GM12865 (cell line): Measurements from ENCODE around the gene THEM4.

Experiments used
- DNase-seq: peaks from one replicate; pipeline ENCODE4 v3.0.0; 2010; ENCODE audit warnings: low read depth
- H3K4me3 ChIP-seq: 2 replicates; pipeline ENCODE4 v1.5.1; 2011; ENCODE audit warnings: mild to moderate bottlenecking, low read depth, low read length, control low read depth
- TF ChIP-seq, protein P1 (sequence below): IDR thresholded peaks from 2 replicates; pipeline ENCODE4 v1.5.1; 2011; ENCODE audit warnings: low read length, control low read depth, low read depth, inconsistent platforms; ENCODE audit not compliant: insufficient read depth; ENCODE audit errors: missing control alignments

THEM4 gene

GRCh38 chr1:151909167-151910149 lies at the start of gene THEM4:
THEM4 (minus strand) TSS chr1:151909511; CDS start chr1:151909458, 53 bp downstream.
- DNase-seq: peak; percentile 99
- TF ChIP-seq, protein P1, sequence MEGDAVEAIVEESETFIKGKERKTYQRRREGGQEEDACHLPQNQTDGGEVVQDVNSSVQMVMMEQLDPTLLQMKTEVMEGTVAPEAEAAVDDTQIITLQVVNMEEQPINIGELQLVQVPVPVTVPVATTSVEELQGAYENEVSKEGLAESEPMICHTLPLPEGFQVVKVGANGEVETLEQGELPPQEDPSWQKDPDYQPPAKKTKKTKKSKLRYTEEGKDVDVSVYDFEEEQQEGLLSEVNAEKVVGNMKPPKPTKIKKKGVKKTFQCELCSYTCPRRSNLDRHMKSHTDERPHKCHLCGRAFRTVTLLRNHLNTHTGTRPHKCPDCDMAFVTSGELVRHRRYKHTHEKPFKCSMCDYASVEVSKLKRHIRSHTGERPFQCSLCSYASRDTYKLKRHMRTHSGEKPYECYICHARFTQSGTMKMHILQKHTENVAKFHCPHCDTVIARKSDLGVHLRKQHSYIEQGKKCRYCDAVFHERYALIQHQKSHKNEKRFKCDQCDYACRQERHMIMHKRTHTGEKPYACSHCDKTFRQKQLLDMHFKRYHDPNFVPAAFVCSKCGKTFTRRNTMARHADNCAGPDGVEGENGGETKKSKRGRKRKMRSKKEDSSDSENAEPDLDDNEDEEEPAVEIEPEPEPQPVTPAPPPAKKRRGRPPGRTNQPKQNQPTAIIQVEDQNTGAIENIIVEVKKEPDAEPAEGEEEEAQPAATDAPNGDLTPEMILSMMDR: peak; percentile 42
- peak within 1 kb of the TSS; percentile 97 for H3K4me3 ChIP-seq

GRCh38 chr1:151958959-151959358 lies 49.6 kb upstream of the THEM4 start:
- no peak overlapping the region for H3K4me3 ChIP-seq
- TF ChIP-seq, protein P1: no peak
- no peak for DNase-seq

DNA sequence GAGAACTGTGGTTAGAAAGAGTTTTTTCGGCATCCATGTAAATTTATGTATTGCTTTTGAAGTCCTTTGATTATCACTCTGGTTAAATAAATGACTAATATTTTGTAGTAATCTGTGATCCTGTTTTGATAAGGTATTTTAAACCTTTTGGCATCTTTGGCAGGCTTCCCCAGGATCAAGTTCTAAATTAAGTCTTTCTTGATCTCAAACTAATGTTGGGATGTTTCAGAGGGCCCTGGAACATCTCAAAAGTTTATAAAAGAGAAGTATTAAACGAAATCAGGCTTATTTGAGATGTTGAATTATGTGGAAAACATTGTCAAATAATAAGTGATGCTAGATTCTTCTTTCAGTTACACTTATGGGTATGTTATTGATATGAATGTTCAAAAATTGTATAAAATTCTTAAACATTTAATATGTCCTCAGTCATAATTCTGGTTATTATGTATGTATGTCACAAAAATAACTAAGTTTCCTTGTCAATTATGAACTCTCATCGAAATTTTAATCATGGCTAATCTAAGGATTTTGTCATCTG lies 47.7 kb upstream of the THEM4 start:
- H3K4me3 ChIP-seq: no peak overlapping the region
- TF ChIP-seq, protein P1: no peak
- no peak for DNase-seq

DNA sequence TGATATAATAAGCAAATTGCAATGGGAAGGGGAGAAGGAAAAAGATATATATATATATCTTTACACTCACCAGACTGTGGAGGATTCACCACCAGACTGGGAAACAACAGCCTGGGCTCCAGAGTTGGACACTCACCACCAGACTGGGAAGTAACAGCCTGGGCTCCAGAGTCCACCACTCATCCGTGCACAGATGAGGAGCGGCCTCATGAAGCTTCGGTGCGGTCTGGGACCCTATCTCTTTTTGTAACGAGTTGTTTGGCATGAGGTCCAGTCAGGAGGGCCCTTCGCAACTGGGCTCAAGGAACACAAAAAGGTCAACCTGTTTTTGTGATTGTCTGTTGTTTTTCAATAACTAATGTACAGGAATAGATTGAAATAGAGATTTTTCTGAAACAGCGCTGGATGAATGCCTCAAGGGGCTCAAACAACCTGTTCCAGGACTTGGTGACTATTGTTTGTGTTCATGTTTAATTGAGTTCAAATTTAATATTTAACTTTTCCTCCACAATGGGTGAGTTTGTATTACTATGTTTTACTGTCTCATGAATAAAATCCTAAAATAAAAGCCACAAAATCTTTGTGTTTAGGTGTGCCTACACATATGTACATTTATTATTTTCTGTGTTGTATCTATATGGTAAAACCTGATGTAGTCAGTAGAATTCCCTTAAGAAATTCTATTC lies 44.2 kb upstream of the THEM4 start:
- no peak for DNase-seq
- TF ChIP-seq, protein P1: no peak
- H3K4me3 ChIP-seq: no peak overlapping the region

DNA sequence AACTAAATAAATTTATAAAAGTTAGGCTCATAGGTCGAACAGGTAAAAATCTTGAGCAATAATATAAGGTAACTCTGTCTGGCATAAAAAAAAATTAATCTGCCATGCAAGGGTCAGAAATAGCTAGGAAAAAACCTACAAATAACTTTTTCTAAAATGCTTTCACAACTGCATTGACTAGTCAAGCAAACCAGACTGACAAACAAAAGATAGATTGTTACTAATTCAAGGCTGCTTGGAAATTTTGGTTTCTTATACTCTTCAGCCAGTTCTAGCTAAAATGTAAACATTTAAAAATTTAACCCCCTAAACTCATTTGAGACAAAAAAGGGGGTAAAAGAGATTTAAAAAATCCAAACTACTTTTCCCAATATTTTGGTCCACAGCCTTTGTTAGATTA lies 43.5 kb upstream of the THEM4 start:
- no peak for DNase-seq
- H3K4me3 ChIP-seq: no peak overlapping the region
- TF ChIP-seq, protein P1: no peak

- no peak overlapping the region for H3K4me3 ChIP-seq
- TF ChIP-seq, protein P1: no peak
- no peak for DNase-seq
These were observed 40.3 kb upstream of the THEM4 start for GRCh38 chr1:151949371-151950193.
